K562 (cell line): ENCODE measurements around the gene ABCD4. TPM values are rescaled to one million over a fixed set of nuclear protein-coding genes. Genes with fewer than 3 reads are reported as not detected.

Experiments used
- ATAC-seq: fragments of 200-7000 bp; cut with Tn5 transposase; 3 replicates; pipeline ENCODE4 v1.9.1; 2020; ENCODE audit warnings: moderate library complexity
- BruUV-seq: library from RNA; stranded (reverse); fragments of 400-500 nt; replicated peaks from 2 replicates; lab custom pipeline; 2021; lab: Mats Ljungman, UMichigan
- CTCF ChIA-PET: fragments of 300-600 bp; formaldehyde crosslinking; extraction: SDS; loops from one replicate; lab custom pipeline; 2021; ENCODE audit warnings: low intra/inter-chr PET ratio; lab: Yijun Ruan, JAX
- POLR2A ChIA-PET: fragments of 300-600, 350-650 bp; sonication (Branson Sonifier 250); formaldehyde crosslinking; extraction: SDS; loops from one replicate; lab custom pipeline; 2021; ENCODE audit warnings: antibody characterized with exemption, inconsistent platforms; lab: Yijun Ruan, JAX
- DNase-seq, 4 experiments: peaks; one replicate each; pipeline versions ENCODE4 v3.0.0 to v3.0.0-alpha.2; 2011 to 2018; ENCODE audit warnings: low spot score in 3 of 4, mixed read lengths in 3 of 4; ENCODE audit errors: extremely low read depth in 1 of 4
- FAIRE-seq: peaks from 2 replicates; lab custom pipeline; 2011; peaks lifted over from hg19 to GRCh38; lab: Jason Lieb, UNC
- H2AFZ ChIP-seq: 2 replicates; pipeline ENCODE4 v1.6.0; 2011; ENCODE audit warnings: low read depth, low read length, control low read depth, inconsistent platforms
- H3K27ac ChIP-seq: fragments of 200-600 bp; 3 replicates; pipeline ENCODE4 v1.8.0; 2011; ENCODE audit warnings: low read depth, mild to moderate bottlenecking, control low read depth, inconsistent platforms, low read length, moderate library complexity, mixed read lengths; ENCODE audit errors: extremely low read depth
- H3K27me3 ChIP-seq, 2 experiments: fragments of 300-600 bp in 1 of 2; 2 replicates in 1 of 2; 3 replicates in 1 of 2; pipeline versions ENCODE4 v1.6.0 to v1.8.0; 2011; ENCODE audit warnings: inconsistent platforms in 2 of 2, low read length in 2 of 2, mild to moderate bottlenecking in 1 of 2, mixed read lengths in 1 of 2, moderate library complexity in 1 of 2; ENCODE audit not compliant: control insufficient read depth in 2 of 2, insufficient read depth in 2 of 2
- H3K36me3 ChIP-seq: fragments of 300-600 bp; 3 replicates; pipeline ENCODE4 v1.8.0; 2011; ENCODE audit warnings: mild to moderate bottlenecking, low read length, inconsistent platforms; ENCODE audit not compliant: control insufficient read depth, insufficient read depth
- H3K4me1 ChIP-seq, 2 experiments: fragments of 200-600 bp in 1 of 2; replicated peaks in 1 of 2; 2 replicates in 1 of 2; 3 replicates in 1 of 2; pipeline versions ENCODE4 v1.5.1 to v1.8.0; 2011; ENCODE audit warnings: inconsistent platforms in 2 of 2, low read length in 2 of 2, mild to moderate bottlenecking in 1 of 2, mixed read lengths in 1 of 2, moderate library complexity in 1 of 2; ENCODE audit not compliant: control insufficient read depth in 2 of 2, insufficient read depth in 2 of 2
- H3K4me2 ChIP-seq: 2 replicates; pipeline ENCODE4 v1.6.1; 2011; ENCODE audit warnings: low read length, control low read depth, inconsistent platforms, mixed read lengths; ENCODE audit not compliant: insufficient read depth
- H3K4me3 ChIP-seq: fragments of 200-600 bp; sonication (generic), shearing (Covaris generic); 2 replicates; pipeline ENCODE4 v1.5.1; 2016; ENCODE audit warnings: control low read depth, inconsistent platforms
- H3K79me2 ChIP-seq: fragments of 200-600 bp; 3 replicates; pipeline ENCODE4 v1.8.0; 2011; ENCODE audit warnings: low read length, inconsistent platforms; ENCODE audit not compliant: control insufficient read depth, insufficient read depth
- H3K9ac ChIP-seq, 2 experiments: 2 replicates each; pipeline versions ENCODE4 v1.6.0 to v1.6.1; 2011; ENCODE audit warnings: low read depth in 2 of 2, low read length in 2 of 2, control low read depth in 1 of 2, inconsistent platforms in 1 of 2, mild to moderate bottlenecking in 1 of 2, mixed read lengths in 1 of 2; ENCODE audit not compliant: insufficient read depth in 1 of 2
- H3K9me1 ChIP-seq: one replicate; pipeline ENCODE4 v1.6.0; 2011; ENCODE audit warnings: inconsistent platforms, mild to moderate bottlenecking, low read length, moderate library complexity; ENCODE audit not compliant: control insufficient read depth, insufficient read depth
- H3K9me3 ChIP-seq: replicated peaks from 2 replicates; pipeline ENCODE4 v1.5.1; 2011; ENCODE audit warnings: low read depth, low read length, inconsistent platforms; ENCODE audit not compliant: control insufficient read depth, insufficient read depth
- H4K20me1 ChIP-seq: replicated peaks from 2 replicates; pipeline ENCODE4 v1.6.1; 2011; ENCODE audit warnings: low read length, inconsistent platforms, mixed read lengths; ENCODE audit not compliant: control insufficient read depth, insufficient read depth
- NELFE ChIP-seq: IDR thresholded peaks from 2 replicates; pipeline ENCODE4 v1.6.1; 2011; ENCODE audit warnings: mild to moderate bottlenecking; ENCODE audit not compliant: insufficient read depth, insufficient read length
- PATZ1 ChIP-seq: fragments of 250-450 bp; sonication (Bioruptor Pico); IDR thresholded peaks from 2 replicates; pipeline ENCODE4 v1.5.0; 2020; ENCODE audit warnings: mild to moderate bottlenecking, borderline replicate concordance
- POLR3A ChIP-seq: IDR thresholded peaks from 2 replicates; pipeline ENCODE4 v1.6.1; 2011; ENCODE audit warnings: borderline replicate concordance, mild to moderate bottlenecking, moderate library complexity; ENCODE audit not compliant: insufficient read length, insufficient read depth; ENCODE audit errors: extremely low read depth
- RBM17 ChIP-seq: fragments of 200-400 bp; formaldehyde crosslinking; IDR thresholded peaks from 2 replicates; pipeline ENCODE4 v1.6.1; 2017; ENCODE audit warnings: low read depth, mild to moderate bottlenecking, low read length, borderline replicate concordance
- SREBF1 ChIP-seq: fragments of 150-350 bp; IDR thresholded peaks from 2 replicates; pipeline ENCODE4 v1.6.1; 2014; ENCODE audit warnings: antibody characterized with exemption, low read depth, low read length, borderline replicate concordance
- ZKSCAN1 ChIP-seq: fragments of 150-350 bp; IDR thresholded peaks from 2 replicates; pipeline ENCODE4 v1.6.1; 2016; ENCODE audit warnings: low read depth, low read length
- ZNF175 ChIP-seq: fragments of 200-800 bp; sonication (Bioruptor generic); IDR thresholded peaks from 2 replicates; pipeline ENCODE4 v1.6.1; 2016; ENCODE audit warnings: low read depth, mild to moderate bottlenecking, missing genetic modification characterization, missing compliant biosample characterization
- ZNF79 ChIP-seq: fragments of 250-450 bp; sonication (Bioruptor Pico); IDR thresholded peaks from 2 replicates; pipeline ENCODE4 v1.4.0; 2020; ENCODE audit warnings: low read depth, mild to moderate bottlenecking, moderate library complexity
- WGBS: fragments of 100-300 bp; shearing (Covaris generic); methylation state at CpG from one replicate; pipeline ENCODE4 v1.1.6; 2016; ENCODE audit warnings: low coverage, mixed read lengths; ENCODE audit not compliant: insufficient coverage; ENCODE audit errors: missing lambda C conversion rate; 5-methylcytosine and 5-hydroxymethylcytosine counted together
- in situ Hi-C: fragments of 300-500 bp; cut with MboI; formaldehyde crosslinking; loops from 4 replicates; pipeline ENCODE4 v1.15.0; 2018; ENCODE audit warnings: inconsistent platforms, mixed read lengths
- intact Hi-C: fragments of 100-400 bp; cut with micrococcal nuclease; formaldehyde crosslinking; loops from 2 replicates; pipeline ENCODE4 v1.14.2; 2022
- polyA plus RNA-seq, 8 experiments: library from polyadenylated mRNA; depleted of rRNA in 4 of 8; stranded (reverse) in 5 of 8; unstranded in 3 of 8; fragments of >200 nt; fragmentation: Nextera tagmentation in 2 of 8; fragmentation: Illumina TruSeq in 1 of 8; extraction: Ambion mirVana in 2 of 8; extraction: Trizol in 1 of 8; gene quantifications; 2 replicates each; pipeline versions ENCODE4 v1.2.1 to v1.2.3, GENCODE V29; 2011 to 2014; ENCODE audit warnings: inconsistent platforms in 1 of 8, missing spikeins in 1 of 8
- total RNA-seq, 7 experiments: library from RNA; depleted of rRNA in 6 of 7; stranded (reverse); fragments of >200 nt in 6 of 7; fragmentation: Illumina TruSeq in 2 of 7; extraction: Trizol in 2 of 7; gene quantifications; 2 replicates each; pipeline versions ENCODE4 v1.2.1 to v1.2.3, GENCODE V29; 2011 to 2021; ENCODE audit warnings: low replicate concordance in 1 of 7
- TF ChIP-seq, protein P1 (sequence below), 2 experiments: fragments of 450-650 bp in 1 of 2; sonication (generic) in 1 of 2; formaldehyde crosslinking in 1 of 2; IDR thresholded peaks; 2 replicates each; pipeline versions ENCODE4 v1.7.1 to v1.9.0; 2016 to 2022; ENCODE audit warnings: inconsistent platforms in 1 of 2, mild to moderate bottlenecking in 1 of 2, missing genetic modification reagents in 1 of 2

ABCD4 gene
- total and polyA plus RNA-seq, 9 of the 15 experiments (the other 6 are each of a cell fraction or from before 2014, with no cell fraction given) = 3.5 to 17.2 (median 12.4) TPM

DNA sequence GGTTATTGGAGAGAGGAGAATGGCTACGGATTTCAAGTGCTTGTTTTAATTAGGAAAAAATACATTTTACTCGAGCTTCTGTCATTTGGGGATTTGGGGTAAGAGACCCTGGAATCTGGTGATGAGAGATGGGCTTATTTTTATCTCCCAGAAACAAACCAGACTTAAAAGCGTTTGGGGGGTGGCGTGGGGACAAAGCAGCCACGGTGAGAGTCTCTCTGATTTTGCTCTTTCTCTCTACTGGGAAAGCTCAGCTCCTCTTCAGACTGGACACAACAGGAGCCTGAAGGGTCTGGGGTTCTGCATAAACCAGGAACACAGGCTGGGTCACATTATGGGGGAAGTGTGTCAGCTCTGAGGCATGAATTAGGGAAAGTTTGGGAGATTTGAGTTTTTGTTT lies 59.7 kb downstream of the ABCD4 start:
- Histone ChIP-seq H3K9me1 (no peaks in the 10 kb centered on the region), H3K9ac (no peak overlapping the region), H3K27ac (no peak overlapping the region), H2AFZ (no peak overlapping the region), H3K9me3 (no peaks in the 10 kb centered on the region), H4K20me1 (no peaks in the 10 kb centered on the region), H3K4me3 (no peak overlapping the region), H3K79me2 (no peaks in the 10 kb centered on the region), H3K4me2 (no peak overlapping the region), H3K36me3 (no peaks in the 10 kb centered on the region), H3K4me1 (peaks cover 0 to 14% of the 10 kb centered on the region in 2 experiments; a peak in 2 of 5 replicates), H3K27me3 (peaks cover 27 to 68% of the 10 kb centered on the region in 2 experiments)
- in situ Hi-C loops = loop anchor here (5.0 kb wide), 1 partner anchor 126 kb away; no protein-coding TSS in a partner anchor
- ATAC-seq = no peak
- ChIA-PET POLR2A (no interaction called here), CTCF (no interaction called here)
- FAIRE-seq = no peak
- no TSS peak for BruUV-seq
- no peak for DNase-seq
- 0% methylated on average over 5 of the region's 5 CpGs for WGBS
- intact Hi-C loops = no loop called here
- TF ChIP-seq PATZ1 (CRISPR knock-in tag) (no peak), SREBF1 (no peak), RBM17 (no peak), NELFE (no peak), ZNF175 (CRISPR knock-in tag) (no peak), ZNF79 (CRISPR knock-in tag) (no peak), POLR3A (no peak), ZKSCAN1 (no peak)
- TF ChIP-seq, protein P1, sequence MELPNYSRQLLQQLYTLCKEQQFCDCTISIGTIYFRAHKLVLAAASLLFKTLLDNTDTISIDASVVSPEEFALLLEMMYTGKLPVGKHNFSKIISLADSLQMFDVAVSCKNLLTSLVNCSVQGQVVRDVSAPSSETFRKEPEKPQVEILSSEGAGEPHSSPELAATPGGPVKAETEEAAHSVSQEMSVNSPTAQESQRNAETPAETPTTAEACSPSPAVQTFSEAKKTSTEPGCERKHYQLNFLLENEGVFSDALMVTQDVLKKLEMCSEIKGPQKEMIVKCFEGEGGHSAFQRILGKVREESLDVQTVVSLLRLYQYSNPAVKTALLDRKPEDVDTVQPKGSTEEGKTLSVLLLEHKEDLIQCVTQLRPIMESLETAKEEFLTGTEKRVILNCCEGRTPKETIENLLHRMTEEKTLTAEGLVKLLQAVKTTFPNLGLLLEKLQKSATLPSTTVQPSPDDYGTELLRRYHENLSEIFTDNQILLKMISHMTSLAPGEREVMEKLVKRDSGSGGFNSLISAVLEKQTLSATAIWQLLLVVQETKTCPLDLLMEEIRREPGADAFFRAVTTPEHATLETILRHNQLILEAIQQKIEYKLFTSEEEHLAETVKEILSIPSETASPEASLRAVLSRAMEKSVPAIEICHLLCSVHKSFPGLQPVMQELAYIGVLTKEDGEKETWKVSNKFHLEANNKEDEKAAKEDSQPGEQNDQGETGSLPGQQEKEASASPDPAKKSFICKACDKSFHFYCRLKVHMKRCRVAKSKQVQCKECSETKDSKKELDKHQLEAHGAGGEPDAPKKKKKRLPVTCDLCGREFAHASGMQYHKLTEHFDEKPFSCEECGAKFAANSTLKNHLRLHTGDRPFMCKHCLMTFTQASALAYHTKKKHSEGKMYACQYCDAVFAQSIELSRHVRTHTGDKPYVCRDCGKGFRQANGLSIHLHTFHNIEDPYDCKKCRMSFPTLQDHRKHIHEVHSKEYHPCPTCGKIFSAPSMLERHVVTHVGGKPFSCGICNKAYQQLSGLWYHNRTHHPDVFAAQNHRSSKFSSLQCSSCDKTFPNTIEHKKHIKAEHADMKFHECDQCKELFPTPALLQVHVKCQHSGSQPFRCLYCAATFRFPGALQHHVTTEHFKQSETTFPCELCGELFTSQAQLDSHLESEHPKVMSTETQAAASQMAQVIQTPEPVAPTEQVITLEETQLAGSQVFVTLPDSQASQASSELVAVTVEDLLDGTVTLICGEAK (IDR thresholded peaks at IDR 0.05) = no peak
- TF ChIP-seq, protein P1 (CRISPR knock-in tag; IDR thresholded peaks at IDR 0.05) = no peak
